NT2/D1 (cell line): ENCODE data around the gene BTG2.

Experiments
- DNase-seq: peaks from one replicate; pipeline ENCODE4 v3.0.0-alpha.2; 2011; ENCODE audit warnings: low read depth, low spot score
- H3K27me3 ChIP-seq: 2 replicates; pipeline ENCODE4 v1.6.0; 2011; ENCODE audit warnings: mild to moderate bottlenecking; ENCODE audit not compliant: insufficient read length, insufficient read depth
- H3K36me3 ChIP-seq: 2 replicates; pipeline ENCODE4 v1.6.1; 2011; ENCODE audit warnings: mild to moderate bottlenecking, low read length, mixed read lengths; ENCODE audit not compliant: insufficient read depth, insufficient read length
- H3K4me1 ChIP-seq: 2 replicates; pipeline ENCODE4 v1.5.1; 2011; ENCODE audit not compliant: insufficient read depth, insufficient read length
- H3K4me3 ChIP-seq: 2 replicates; pipeline ENCODE4 v1.5.1; 2011; ENCODE audit warnings: low read depth; ENCODE audit not compliant: insufficient read length
- H3K9ac ChIP-seq: 2 replicates; pipeline ENCODE4 v1.6.0; 2011; ENCODE audit warnings: low read depth; ENCODE audit not compliant: insufficient read length
- H3K9me3 ChIP-seq: 2 replicates; pipeline ENCODE4 v1.5.1; 2011; ENCODE audit warnings: mild to moderate bottlenecking, low read length; ENCODE audit not compliant: insufficient read depth
- SUZ12 ChIP-seq: IDR thresholded peaks from 2 replicates; pipeline ENCODE4 v1.6.1; 2011; ENCODE audit not compliant: insufficient read length, insufficient read depth; ENCODE audit errors: extremely low read depth
- YY1 ChIP-seq: IDR thresholded peaks from 2 replicates; pipeline ENCODE4 v1.6.1; 2011; ENCODE audit not compliant: insufficient read length, insufficient read depth
- ZNF274 ChIP-seq: IDR thresholded peaks from 2 replicates; pipeline ENCODE4 v1.6.1; 2011; ENCODE audit warnings: mild to moderate bottlenecking, low read depth, low read length

BTG2 gene

GRCh38 chr1:203331224-203331623 lies 25.9 kb downstream of the BTG2 start:
- no peaks in the 10 kb centered on the region for H3K9me3 ChIP-seq
- H3K27me3 ChIP-seq = peaks cover 8% of the 10 kb centered on the region
- H3K9ac ChIP-seq = no peak overlapping the region
- peaks cover 17% of the 10 kb centered on the region for H3K4me1 ChIP-seq
- no peaks in the 10 kb centered on the region for H3K36me3 ChIP-seq
- no peak for DNase-seq
- no peak overlapping the region for H3K4me3 ChIP-seq
- TF ChIP-seq ZNF274 (no peak), SUZ12 (no peak), YY1 (no peak)

DNA sequence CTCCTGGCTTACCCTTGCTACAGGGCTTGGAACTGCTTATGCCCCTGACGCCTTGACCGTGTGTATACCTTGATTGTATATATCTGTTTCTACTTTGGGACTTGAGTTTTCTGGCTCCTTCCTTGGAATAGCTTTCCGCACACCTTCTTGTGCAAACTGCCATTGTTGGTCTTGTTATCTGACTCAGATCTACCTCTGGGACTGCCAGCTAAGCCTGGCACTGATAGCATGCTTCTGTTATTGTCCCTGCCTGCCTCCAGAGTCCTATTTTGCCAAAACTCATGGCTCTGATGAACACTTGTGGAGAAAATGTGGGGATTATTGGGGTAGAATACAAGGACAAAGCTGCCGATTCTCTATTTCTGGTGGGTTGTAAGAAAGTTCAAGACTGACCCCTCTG lies 30.2 kb downstream of the BTG2 start:
- Histone ChIP-seq H3K36me3 (no peaks in the 10 kb centered on the region), H3K27me3 (peaks cover 3% of the 10 kb centered on the region), H3K4me3 (no peak overlapping the region), H3K4me1 (peaks cover 2% of the 10 kb centered on the region), H3K9ac (no peak overlapping the region), H3K9me3 (no peaks in the 10 kb centered on the region)
- DNase-seq = no peak
- no peak for TF ChIP-seq ZNF274
- TF ChIP-seq SUZ12 = no peak
- no peak for TF ChIP-seq YY1

DNA sequence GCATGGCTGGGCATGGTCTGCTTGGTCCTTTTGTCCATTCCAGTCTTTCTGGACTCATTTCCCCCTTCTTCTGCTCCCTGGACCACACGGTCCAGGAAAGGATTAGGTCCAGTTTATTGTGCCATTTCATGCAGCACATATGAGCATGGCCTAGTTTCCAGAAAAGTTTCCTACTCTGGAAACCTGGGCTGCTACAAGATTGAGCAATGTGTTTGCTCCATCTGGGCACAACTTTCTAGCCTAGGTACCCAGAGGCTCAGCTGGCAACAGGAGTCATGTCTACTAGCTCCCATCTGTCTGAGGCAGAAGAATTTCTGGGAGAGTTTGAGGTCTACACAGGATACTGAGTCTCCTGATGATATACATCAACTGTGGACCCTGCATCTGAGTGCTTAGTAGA lies 30.8 kb downstream of the BTG2 start:
- Histone ChIP-seq H3K36me3 (no peaks in the 10 kb centered on the region), H3K4me1 (peaks cover 2% of the 10 kb centered on the region), H3K4me3 (no peak overlapping the region), H3K9ac (no peak overlapping the region), H3K27me3 (peaks cover 9% of the 10 kb centered on the region), H3K9me3 (no peaks in the 10 kb centered on the region)
- DNase-seq = no peak
- TF ChIP-seq YY1 (no peak), ZNF274 (no peak), SUZ12 (no peak)

GRCh38 chr1:203338335-203339036 lies 33.2 kb downstream of the BTG2 start:
- TF ChIP-seq SUZ12 = no peak
- TF ChIP-seq ZNF274 = no peak
- Histone ChIP-seq H3K9me3 (no peaks in the 10 kb centered on the region), H3K4me1 (peaks cover 2% of the 10 kb centered on the region), H3K36me3 (no peaks in the 10 kb centered on the region), H3K9ac (peak overlapping the region; percentile 37), H3K27me3 (peaks cover 14% of the 10 kb centered on the region), H3K4me3 (no peak overlapping the region)
- DNase-seq = peak; percentile 79

DNA sequence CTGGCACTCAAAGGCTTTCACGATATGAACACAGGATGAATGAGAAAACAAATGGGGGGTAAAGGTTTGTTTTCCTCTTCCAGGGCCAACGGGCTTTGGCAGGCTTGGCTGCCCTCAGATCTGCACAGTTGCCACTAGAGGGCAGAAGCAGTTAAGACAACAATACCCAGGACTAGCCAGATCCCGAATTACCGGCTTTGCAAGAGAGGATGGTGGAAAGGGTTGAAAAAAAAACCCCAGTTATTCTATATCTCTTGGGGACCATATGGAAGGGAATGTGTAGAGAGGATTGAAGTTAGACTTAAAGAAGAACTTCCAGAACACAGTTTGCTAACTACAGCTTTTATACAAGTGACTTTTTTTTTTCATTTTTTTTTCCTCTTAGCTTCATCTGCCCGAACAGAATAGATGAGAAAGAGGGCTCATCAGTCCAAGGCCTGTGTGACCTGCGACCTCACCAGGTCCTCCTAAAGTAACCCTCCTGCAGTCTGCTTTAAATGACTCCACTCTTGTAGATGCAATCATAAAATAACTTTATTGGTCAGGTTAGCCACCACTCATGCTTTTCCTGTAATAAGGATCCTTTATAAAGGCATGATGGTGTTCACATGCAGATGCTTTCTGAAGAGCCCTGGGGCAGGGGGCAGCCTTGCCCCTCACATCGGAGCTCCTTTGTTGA lies 34.9 kb downstream of the BTG2 start:
- H3K4me1 ChIP-seq = peaks cover 3% of the 10 kb centered on the region
- H3K9ac ChIP-seq = no peak overlapping the region
- no peaks in the 10 kb centered on the region for H3K9me3 ChIP-seq
- DNase-seq = peak; percentile 85
- peaks cover 17% of the 10 kb centered on the region for H3K27me3 ChIP-seq
- H3K36me3 ChIP-seq = no peaks in the 10 kb centered on the region
- no peak for TF ChIP-seq YY1
- no peak for TF ChIP-seq ZNF274
- TF ChIP-seq SUZ12 = no peak
- H3K4me3 ChIP-seq = no peak overlapping the region

GRCh38 chr1:203342192-203342940 lies 37.0 kb downstream of the BTG2 start:
- Histone ChIP-seq H3K9me3 (no peaks in the 10 kb centered on the region), H3K4me3 (no peak overlapping the region), H3K27me3 (peaks cover 17% of the 10 kb centered on the region), H3K9ac (no peak overlapping the region), H3K36me3 (no peaks in the 10 kb centered on the region), H3K4me1 (peaks cover 5% of the 10 kb centered on the region)
- TF ChIP-seq ZNF274 (no peak), YY1 (no peak), SUZ12 (no peak)
- DNase-seq = peak; percentile 70

DNA sequence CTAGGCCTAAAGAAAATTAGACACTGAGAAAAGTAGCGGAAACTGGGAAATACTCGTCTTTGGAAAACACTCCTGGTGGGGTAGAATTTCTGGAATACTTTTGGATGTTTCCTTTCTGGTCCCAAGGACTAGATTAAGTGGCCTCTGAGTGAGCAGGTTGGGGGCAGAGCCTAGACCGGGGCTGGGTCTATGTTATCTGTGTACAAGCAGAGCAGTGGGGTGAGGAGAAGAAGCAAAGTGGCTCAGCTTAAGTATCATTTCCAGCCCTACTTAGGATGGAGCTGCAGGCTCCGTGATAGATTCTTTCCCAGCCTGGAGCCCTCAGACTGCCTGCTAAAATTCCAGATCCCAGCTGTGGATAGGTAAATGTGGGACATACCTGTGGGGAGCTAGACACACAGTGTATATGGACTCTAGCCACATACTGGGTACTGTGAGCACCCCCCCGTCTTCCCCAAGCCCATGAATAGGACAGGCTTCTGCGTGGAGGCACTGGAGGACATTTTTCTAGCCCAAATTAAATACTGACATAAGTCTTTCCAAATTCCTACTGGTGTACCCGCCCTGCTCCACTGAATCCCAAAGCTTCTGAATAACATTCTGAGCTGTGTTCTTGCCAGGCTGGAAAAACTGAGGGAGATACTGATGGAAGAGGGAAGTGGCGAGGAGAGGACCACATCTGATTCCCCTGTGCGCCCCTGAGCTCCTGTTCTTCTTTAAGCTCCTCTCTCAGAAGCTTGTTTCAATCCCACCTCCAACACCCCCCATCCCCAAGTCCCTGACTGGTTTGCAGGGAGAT lies 38.8 kb downstream of the BTG2 start:
- DNase-seq = no peak
- no peak overlapping the region for H3K4me3 ChIP-seq
- peaks cover 25% of the 10 kb centered on the region for H3K27me3 ChIP-seq
- peaks cover 3% of the 10 kb centered on the region for H3K4me1 ChIP-seq
- H3K9me3 ChIP-seq = no peaks in the 10 kb centered on the region
- H3K36me3 ChIP-seq = no peaks in the 10 kb centered on the region
- H3K9ac ChIP-seq = no peak overlapping the region
- TF ChIP-seq YY1 = no peak
- no peak for TF ChIP-seq ZNF274
- TF ChIP-seq SUZ12 = no peak
